ENCODE results near the gene TCF4. TPM values are rescaled to one million over a fixed set of nuclear protein-coding genes. Genes with fewer than 3 reads are reported as not detected.

Gene TCF4
- total RNA-seq, 1 experiment from 2014 or later, result 104 TPM

DNA sequence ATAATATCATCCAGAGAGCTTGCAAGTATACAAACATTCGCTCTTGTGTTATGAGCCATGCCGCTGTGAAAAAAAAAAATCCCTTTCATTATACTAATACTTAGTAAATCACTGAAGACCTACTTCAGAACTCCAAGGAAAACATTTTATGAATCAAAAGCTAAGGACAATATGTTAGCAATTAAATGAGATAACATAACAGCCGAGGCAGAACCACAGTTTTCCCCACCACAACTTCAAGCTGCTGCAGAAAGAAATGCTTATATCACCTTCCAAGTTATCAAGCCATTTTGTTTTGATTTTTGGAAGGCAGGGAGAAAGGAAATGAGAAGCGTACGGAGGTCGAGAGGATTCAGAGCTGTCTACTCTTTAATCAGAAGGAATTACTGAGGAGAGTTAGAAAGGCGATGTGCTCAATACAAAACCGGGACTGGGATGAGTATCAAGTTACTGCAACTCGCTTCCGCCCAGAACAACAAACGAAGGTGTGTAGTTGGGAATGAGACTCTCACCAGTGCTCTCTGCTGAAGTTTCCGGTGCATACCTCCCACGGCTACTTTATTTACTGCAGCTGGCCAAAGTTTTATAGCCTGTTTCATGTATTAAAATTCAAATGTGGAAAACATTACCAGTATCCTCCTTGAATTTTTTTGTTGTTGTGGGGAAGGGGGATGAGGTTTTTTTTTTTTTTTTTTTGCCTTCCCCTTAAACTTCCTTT lies 336.6 kb downstream of the TCF4 start (continued):
- TF ChIP-seq, protein P1, sequence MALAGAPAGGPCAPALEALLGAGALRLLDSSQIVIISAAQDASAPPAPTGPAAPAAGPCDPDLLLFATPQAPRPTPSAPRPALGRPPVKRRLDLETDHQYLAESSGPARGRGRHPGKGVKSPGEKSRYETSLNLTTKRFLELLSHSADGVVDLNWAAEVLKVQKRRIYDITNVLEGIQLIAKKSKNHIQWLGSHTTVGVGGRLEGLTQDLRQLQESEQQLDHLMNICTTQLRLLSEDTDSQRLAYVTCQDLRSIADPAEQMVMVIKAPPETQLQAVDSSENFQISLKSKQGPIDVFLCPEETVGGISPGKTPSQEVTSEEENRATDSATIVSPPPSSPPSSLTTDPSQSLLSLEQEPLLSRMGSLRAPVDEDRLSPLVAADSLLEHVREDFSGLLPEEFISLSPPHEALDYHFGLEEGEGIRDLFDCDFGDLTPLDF (CRISPR knock-in tag; IDR thresholded peaks at IDR 0.05), result no peak

DNA sequence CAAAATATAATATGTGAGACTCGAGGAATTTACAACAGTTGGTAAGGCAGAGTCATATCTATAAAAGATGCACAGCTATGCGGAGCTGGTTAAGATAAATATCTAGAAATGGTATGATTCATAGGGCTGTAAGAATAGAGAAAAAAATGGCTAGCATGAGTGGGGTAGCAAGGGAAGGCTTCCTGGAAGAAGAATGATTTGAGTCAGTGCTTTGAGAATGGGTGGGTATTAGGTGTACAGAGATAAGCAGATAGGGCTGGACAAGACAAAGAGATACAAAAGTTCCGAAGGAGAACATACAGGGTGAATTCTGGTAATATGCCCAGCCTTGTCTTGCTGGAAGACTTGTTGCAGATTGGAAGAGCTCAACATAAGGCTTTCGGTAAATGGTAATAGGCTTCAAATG lies 337.2 kb downstream of the TCF4 start:
- ChIA-PET CTCF (interaction anchor here (1.6 to 2.6 kb wide), 2 partner anchors 16 to 531 kb away, joined by 4 to 17 read pairs; no protein-coding TSS in a partner anchor), POLR2A (interaction anchor here (0.6 kb wide), 1 partner anchor 1249 kb away, joined by 4 read pairs; no protein-coding TSS in a partner anchor)
- H3K9me3 Mint-ChIP-seq, result no peaks in the 10 kb centered on the region
- TF ChIP-seq JAZF1 (CRISPR knock-in tag; IDR thresholded peaks at IDR 0.05), result no peak
- no peak for TF ChIP-seq ZNF219 (CRISPR knock-in tag; IDR thresholded peaks at IDR 0.05; ENCODE audit: borderline replicate concordance)
- TF ChIP-seq, protein P2, sequence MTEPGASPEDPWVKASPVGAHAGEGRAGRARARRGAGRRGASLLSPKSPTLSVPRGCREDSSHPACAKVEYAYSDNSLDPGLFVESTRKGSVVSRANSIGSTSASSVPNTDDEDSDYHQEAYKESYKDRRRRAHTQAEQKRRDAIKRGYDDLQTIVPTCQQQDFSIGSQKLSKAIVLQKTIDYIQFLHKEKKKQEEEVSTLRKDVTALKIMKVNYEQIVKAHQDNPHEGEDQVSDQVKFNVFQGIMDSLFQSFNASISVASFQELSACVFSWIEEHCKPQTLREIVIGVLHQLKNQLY (CRISPR knock-in tag; IDR thresholded peaks at IDR 0.05), result no peak
- TF ChIP-seq CREB1 (CRISPR knock-in tag; IDR thresholded peaks at IDR 0.05), result no peak
- TF ChIP-seq, protein P3, sequence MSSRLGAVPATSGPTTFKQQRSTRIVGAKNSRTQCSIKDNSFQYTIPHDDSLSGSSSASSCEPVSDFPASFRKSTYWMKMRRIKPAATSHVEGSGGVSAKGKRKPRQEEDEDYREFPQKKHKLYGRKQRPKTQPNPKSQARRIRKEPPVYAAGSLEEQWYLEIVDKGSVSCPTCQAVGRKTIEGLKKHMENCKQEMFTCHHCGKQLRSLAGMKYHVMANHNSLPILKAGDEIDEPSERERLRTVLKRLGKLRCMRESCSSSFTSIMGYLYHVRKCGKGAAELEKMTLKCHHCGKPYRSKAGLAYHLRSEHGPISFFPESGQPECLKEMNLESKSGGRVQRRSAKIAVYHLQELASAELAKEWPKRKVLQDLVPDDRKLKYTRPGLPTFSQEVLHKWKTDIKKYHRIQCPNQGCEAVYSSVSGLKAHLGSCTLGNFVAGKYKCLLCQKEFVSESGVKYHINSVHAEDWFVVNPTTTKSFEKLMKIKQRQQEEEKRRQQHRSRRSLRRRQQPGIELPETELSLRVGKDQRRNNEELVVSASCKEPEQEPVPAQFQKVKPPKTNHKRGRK (CRISPR knock-in tag; IDR thresholded peaks at IDR 0.05; ENCODE audit: borderline replicate concordance), result no peak
- TF ChIP-seq FOXK1 (CRISPR knock-in tag; IDR thresholded peaks at IDR 0.05), result no peak
- TF ChIP-seq NR2C2 (CRISPR knock-in tag; IDR thresholded peaks at IDR 0.05), result no peak
- no peak for TF ChIP-seq GRHL2 (CRISPR knock-in tag; IDR thresholded peaks at IDR 0.05; ENCODE audit: insufficient replicate concordance, severe bottlenecking)
- no peak for TF ChIP-seq KAT7 (CRISPR knock-in tag; IDR thresholded peaks at IDR 0.05; ENCODE audit: borderline replicate concordance)
- TF ChIP-seq, protein P4, sequence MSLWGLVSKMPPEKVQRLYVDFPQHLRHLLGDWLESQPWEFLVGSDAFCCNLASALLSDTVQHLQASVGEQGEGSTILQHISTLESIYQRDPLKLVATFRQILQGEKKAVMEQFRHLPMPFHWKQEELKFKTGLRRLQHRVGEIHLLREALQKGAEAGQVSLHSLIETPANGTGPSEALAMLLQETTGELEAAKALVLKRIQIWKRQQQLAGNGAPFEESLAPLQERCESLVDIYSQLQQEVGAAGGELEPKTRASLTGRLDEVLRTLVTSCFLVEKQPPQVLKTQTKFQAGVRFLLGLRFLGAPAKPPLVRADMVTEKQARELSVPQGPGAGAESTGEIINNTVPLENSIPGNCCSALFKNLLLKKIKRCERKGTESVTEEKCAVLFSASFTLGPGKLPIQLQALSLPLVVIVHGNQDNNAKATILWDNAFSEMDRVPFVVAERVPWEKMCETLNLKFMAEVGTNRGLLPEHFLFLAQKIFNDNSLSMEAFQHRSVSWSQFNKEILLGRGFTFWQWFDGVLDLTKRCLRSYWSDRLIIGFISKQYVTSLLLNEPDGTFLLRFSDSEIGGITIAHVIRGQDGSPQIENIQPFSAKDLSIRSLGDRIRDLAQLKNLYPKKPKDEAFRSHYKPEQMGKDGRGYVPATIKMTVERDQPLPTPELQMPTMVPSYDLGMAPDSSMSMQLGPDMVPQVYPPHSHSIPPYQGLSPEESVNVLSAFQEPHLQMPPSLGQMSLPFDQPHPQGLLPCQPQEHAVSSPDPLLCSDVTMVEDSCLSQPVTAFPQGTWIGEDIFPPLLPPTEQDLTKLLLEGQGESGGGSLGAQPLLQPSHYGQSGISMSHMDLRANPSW (CRISPR knock-in tag; conservative IDR thresholded peaks at IDR 0.05; ENCODE audit: low read depth), result no peak
- no peak for TF ChIP-seq ATF6 (CRISPR knock-in tag; IDR thresholded peaks at IDR 0.05)
- no peak for TF ChIP-seq ZNF121 (CRISPR knock-in tag; IDR thresholded peaks at IDR 0.05)
- TF ChIP-seq ZNF138 (CRISPR knock-in tag; conservative IDR thresholded peaks at IDR 0.05), result no peak
- no peak for TF ChIP-seq EMX1 (CRISPR knock-in tag; IDR thresholded peaks at IDR 0.05)
- TF ChIP-seq, protein P5, sequence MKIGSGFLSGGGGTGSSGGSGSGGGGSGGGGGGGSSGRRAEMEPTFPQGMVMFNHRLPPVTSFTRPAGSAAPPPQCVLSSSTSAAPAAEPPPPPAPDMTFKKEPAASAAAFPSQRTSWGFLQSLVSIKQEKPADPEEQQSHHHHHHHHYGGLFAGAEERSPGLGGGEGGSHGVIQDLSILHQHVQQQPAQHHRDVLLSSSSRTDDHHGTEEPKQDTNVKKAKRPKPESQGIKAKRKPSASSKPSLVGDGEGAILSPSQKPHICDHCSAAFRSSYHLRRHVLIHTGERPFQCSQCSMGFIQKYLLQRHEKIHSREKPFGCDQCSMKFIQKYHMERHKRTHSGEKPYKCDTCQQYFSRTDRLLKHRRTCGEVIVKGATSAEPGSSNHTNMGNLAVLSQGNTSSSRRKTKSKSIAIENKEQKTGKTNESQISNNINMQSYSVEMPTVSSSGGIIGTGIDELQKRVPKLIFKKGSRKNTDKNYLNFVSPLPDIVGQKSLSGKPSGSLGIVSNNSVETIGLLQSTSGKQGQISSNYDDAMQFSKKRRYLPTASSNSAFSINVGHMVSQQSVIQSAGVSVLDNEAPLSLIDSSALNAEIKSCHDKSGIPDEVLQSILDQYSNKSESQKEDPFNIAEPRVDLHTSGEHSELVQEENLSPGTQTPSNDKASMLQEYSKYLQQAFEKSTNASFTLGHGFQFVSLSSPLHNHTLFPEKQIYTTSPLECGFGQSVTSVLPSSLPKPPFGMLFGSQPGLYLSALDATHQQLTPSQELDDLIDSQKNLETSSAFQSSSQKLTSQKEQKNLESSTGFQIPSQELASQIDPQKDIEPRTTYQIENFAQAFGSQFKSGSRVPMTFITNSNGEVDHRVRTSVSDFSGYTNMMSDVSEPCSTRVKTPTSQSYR (CRISPR knock-in tag; IDR thresholded peaks at IDR 0.05), result no peak
- TF ChIP-seq, protein P6, sequence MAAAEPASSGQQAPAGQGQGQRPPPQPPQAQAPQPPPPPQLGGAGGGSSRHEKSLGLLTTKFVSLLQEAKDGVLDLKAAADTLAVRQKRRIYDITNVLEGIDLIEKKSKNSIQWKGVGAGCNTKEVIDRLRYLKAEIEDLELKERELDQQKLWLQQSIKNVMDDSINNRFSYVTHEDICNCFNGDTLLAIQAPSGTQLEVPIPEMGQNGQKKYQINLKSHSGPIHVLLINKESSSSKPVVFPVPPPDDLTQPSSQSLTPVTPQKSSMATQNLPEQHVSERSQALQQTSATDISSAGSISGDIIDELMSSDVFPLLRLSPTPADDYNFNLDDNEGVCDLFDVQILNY (CRISPR knock-in tag; IDR thresholded peaks at IDR 0.05), result no peak
- no peak for TF ChIP-seq TCF7 (CRISPR knock-in tag; IDR thresholded peaks at IDR 0.05; ENCODE audit: low read depth)
- no peak for TF ChIP-seq NR3C1 (CRISPR knock-in tag; conservative IDR thresholded peaks at IDR 0.05; ENCODE audit: low read depth)
- TF ChIP-seq, protein P7, sequence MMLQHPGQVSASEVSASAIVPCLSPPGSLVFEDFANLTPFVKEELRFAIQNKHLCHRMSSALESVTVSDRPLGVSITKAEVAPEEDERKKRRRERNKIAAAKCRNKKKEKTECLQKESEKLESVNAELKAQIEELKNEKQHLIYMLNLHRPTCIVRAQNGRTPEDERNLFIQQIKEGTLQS (CRISPR knock-in tag; conservative IDR thresholded peaks at IDR 0.05), result no peak
- TF ChIP-seq PREB (CRISPR knock-in tag; IDR thresholded peaks at IDR 0.05; ENCODE audit: borderline replicate concordance), result no peak
- no peaks in the 10 kb centered on the region for H3K27me3 Mint-ChIP-seq (ENCODE audit: low read depth)
- no peak overlapping the region for H3K4me3 Mint-ChIP-seq
- no peak for DNase-seq (ENCODE audit: low spot score)
- peak overlapping the region; percentile 47 for H3K27ac Mint-ChIP-seq
- peaks cover 22% of the 10 kb centered on the region for H3K36me3 Mint-ChIP-seq
- no peak for ATAC-seq
- H3K4me1 Mint-ChIP-seq, result peaks cover 29% of the 10 kb centered on the region

Data from WTC11 (cell line).